ENCODE results near the gene NUP210.

GRCh38 chr3:13313813-13314212 is 106.3 kb downstream of the NUP210 start:
- TF ChIP-seq CTCF (IDR thresholded peaks at IDR 0.05; ENCODE audit: low read depth, low read length, missing input control): no peak
- TF ChIP-seq TAF1 (conservative IDR thresholded peaks at IDR 0.05): no peak
- TF ChIP-seq SP1 (IDR thresholded peaks at IDR 0.05): no peak
- TF ChIP-seq EGR1 (IDR thresholded peaks at IDR 0.05; ENCODE audit: low read depth in 2 of 2): no peak
- no peak for TF ChIP-seq REST (IDR thresholded peaks at IDR 0.05)
- TF ChIP-seq ZBTB33 (IDR thresholded peaks at IDR 0.05): no peak
- no peak for TF ChIP-seq GABPA (IDR thresholded peaks at IDR 0.05 in 1 of 2, conservative IDR thresholded peaks at IDR 0.05 in 1 of 2)

Data from liver (tissue), 3 donors.